ENCODE results near the gene TMEM176A.

- TF ChIP-seq POLR2AphosphoS5 (IDR thresholded peaks at IDR 0.05) (peak; percentile 33), CTCF (IDR thresholded peaks at IDR 0.05) (no peak), POLR2A (IDR thresholded peaks at IDR 0.05) (no peak), EP300 (IDR thresholded peaks at IDR 0.05) (no peak)
Observed at GRCh38 chr7:150788474-150789269, 11.9 kb upstream of the TMEM176A start.
